ENCODE data around the gene FBXO21. TPM values are rescaled to one million over a fixed set of nuclear protein-coding genes. Genes with fewer than 3 reads are reported as not detected.
"Not testable (repeated sequence)": the region's sequence is repeated elsewhere in the genome, so short reads cannot be mapped to it uniquely, and the experiment has no call there.

Gene FBXO21
- total RNA-seq, 1 donor from 2014 or later: 62.7 TPM

DNA sequence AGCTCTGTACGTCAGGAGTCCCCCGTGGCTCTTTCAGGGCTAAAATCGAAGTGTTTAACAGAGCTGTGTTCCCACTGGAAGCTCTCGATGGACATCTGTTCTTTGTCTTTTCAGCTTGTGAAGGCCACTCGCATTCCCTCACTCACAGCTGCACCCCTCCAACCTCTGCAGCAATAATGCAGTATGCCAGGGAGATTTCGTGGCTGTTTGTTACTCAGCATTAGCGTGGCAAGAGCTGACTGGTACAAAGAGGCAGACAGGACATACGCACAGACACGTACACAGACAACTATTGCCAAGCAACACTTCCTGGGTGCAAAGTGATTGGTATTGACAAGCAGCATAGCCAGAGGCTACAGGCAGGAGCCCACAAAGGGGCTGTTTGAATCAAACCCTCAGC lies 11.8 kb upstream of the FBXO21 start:
- H3K4me1 Mint-ChIP-seq (ENCODE audit: low read depth): no peaks in the 10 kb centered on the region
- H3K4me3 Mint-ChIP-seq (ENCODE audit: low read depth): no peak overlapping the region
- TF ChIP-seq, protein P1, sequence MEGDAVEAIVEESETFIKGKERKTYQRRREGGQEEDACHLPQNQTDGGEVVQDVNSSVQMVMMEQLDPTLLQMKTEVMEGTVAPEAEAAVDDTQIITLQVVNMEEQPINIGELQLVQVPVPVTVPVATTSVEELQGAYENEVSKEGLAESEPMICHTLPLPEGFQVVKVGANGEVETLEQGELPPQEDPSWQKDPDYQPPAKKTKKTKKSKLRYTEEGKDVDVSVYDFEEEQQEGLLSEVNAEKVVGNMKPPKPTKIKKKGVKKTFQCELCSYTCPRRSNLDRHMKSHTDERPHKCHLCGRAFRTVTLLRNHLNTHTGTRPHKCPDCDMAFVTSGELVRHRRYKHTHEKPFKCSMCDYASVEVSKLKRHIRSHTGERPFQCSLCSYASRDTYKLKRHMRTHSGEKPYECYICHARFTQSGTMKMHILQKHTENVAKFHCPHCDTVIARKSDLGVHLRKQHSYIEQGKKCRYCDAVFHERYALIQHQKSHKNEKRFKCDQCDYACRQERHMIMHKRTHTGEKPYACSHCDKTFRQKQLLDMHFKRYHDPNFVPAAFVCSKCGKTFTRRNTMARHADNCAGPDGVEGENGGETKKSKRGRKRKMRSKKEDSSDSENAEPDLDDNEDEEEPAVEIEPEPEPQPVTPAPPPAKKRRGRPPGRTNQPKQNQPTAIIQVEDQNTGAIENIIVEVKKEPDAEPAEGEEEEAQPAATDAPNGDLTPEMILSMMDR (IDR thresholded peaks at IDR 0.05; ENCODE audit: unreplicated experiment): no peak
- H3K27ac Mint-ChIP-seq: no peak overlapping the region
- no peaks in the 10 kb centered on the region for H3K9me3 Mint-ChIP-seq (ENCODE audit: low read depth)
- DNase-seq (ENCODE audit: low spot score, unreplicated experiment): no peak
- no peaks in the 10 kb centered on the region for H3K36me3 Mint-ChIP-seq (ENCODE audit: insufficient read depth)
- H3K27me3 Mint-ChIP-seq: peaks cover 16% of the 10 kb centered on the region

DNA sequence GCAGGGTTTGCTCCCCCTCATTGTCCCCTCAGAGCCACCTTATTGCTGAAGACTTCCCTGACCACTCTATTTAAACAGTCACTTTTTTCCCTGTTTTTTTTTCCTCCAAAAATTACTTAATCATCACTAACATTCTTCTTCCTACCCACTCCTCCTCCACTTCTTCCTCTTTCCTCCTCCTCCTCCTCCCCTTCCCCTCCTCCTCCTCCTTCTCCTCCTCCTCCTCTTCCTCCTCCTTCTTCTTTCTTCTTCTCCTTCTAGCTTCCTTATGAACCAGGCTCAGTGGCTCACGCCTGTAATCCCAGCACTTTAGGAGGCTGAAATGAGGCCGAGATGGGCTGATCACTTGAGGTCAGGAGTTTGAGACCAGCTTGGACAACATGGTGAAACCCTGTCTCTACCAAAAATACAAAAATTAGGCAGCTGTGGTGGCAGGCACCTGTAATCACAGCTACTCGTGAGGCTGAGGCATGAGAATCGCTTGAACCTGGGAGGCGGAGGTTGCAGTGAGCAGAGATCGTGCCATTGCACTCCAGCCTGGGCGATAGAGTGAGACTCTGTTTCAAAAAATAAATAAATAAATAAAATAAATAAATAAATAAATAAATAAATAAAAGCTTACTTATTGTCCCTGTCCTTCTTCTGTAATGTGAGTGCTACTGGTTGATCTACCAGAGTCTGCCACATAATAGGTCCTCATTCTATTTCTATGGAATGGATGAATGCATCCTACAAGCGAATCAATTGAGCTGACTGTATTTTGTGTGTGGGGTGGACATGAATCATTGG lies 9.9 kb upstream of the FBXO21 start:
- not testable (repeated sequence) for H3K36me3 Mint-ChIP-seq (ENCODE audit: insufficient read depth); H3K9me3 Mint-ChIP-seq (ENCODE audit: low read depth); DNase-seq (ENCODE audit: low spot score, unreplicated experiment); H3K27ac Mint-ChIP-seq; H3K4me3 Mint-ChIP-seq (ENCODE audit: low read depth); H3K4me1 Mint-ChIP-seq (ENCODE audit: low read depth)
- H3K27me3 Mint-ChIP-seq: peaks cover 16% of the 10 kb centered on the region

GRCh38 chr12:117196334-117196733 lies 6.1 kb upstream of the FBXO21 start:
- not testable (repeated sequence) for DNase-seq (ENCODE audit: low spot score, unreplicated experiment); H3K4me1 Mint-ChIP-seq (ENCODE audit: low read depth); H3K27ac Mint-ChIP-seq; H3K36me3 Mint-ChIP-seq (ENCODE audit: insufficient read depth); H3K4me3 Mint-ChIP-seq (ENCODE audit: low read depth); H3K9me3 Mint-ChIP-seq (ENCODE audit: low read depth)
- peaks cover 15% of the 10 kb centered on the region for H3K27me3 Mint-ChIP-seq

DNA sequence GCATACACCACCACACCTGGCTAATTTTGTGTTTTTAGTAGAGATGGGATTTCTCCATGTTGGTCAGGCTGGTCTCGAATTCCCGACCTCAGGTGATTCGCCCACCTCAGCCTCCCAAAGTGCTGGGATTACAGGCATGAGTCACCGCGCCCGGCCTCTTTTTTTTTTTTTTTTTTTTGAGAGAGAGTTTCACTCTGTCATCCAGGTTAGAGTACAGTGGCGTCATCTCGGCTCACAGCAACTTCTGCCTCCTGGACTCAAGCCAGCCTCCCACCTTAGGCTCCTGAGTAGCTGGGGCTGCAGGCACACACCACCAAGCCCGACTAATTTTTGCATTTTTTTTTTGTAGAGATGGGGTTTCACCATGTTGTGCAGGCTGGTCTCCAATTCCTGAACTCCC lies 4.8 kb upstream of the FBXO21 start:
- H3K9me3 Mint-ChIP-seq (ENCODE audit: low read depth); H3K27ac Mint-ChIP-seq: not testable (repeated sequence)
- peaks cover 13% of the 10 kb centered on the region for H3K27me3 Mint-ChIP-seq

DNA sequence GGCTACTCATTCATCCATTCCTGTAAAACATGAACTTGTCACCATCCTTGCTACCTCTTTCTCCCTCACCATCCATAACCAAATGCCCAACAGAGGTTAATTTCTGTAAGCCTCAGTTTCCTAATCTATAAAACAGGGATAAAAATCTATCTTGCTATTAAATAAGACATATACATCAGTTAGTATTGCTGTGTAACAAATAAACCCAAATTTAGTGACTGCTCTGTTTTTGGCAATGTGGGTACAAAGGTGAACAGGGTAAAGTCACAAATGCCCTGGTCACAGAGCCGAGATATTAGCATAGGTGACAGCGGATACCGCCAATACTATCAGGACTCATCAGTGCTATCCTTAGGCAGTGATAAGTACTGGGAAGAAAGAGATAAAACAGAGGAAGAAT lies 3.6 kb upstream of the FBXO21 start:
- no peak for DNase-seq (ENCODE audit: low spot score, unreplicated experiment)
- H3K4me1 Mint-ChIP-seq (ENCODE audit: low read depth): peaks cover 8% of the 10 kb centered on the region
- no peak overlapping the region for H3K27ac Mint-ChIP-seq
- TF ChIP-seq, protein P1 (IDR thresholded peaks at IDR 0.05; ENCODE audit: unreplicated experiment): no peak
- H3K9me3 Mint-ChIP-seq (ENCODE audit: low read depth): peaks cover 4% of the 10 kb centered on the region
- H3K36me3 Mint-ChIP-seq (ENCODE audit: insufficient read depth): peaks cover under 1% of the 10 kb centered on the region
- peaks cover 13% of the 10 kb centered on the region for H3K27me3 Mint-ChIP-seq
- H3K4me3 Mint-ChIP-seq (ENCODE audit: low read depth): no peak overlapping the region

More for the DNA sequence above, 4.8 kb upstream of the FBXO21 start:
- not testable (repeated sequence) for DNase-seq (ENCODE audit: low spot score, unreplicated experiment); H3K36me3 Mint-ChIP-seq (ENCODE audit: insufficient read depth); H3K4me3 Mint-ChIP-seq (ENCODE audit: low read depth); H3K4me1 Mint-ChIP-seq (ENCODE audit: low read depth)

GRCh38 chr12:117192581-117192980 lies 2.3 kb upstream of the FBXO21 start:
- DNase-seq (ENCODE audit: low spot score, unreplicated experiment); H3K36me3 Mint-ChIP-seq (ENCODE audit: insufficient read depth); H3K9me3 Mint-ChIP-seq (ENCODE audit: low read depth); H3K27ac Mint-ChIP-seq; H3K4me3 Mint-ChIP-seq (ENCODE audit: low read depth): not testable (repeated sequence)
- peaks cover 15% of the 10 kb centered on the region for H3K4me1 Mint-ChIP-seq (ENCODE audit: low read depth)
- peaks cover 12% of the 10 kb centered on the region for H3K27me3 Mint-ChIP-seq

DNA sequence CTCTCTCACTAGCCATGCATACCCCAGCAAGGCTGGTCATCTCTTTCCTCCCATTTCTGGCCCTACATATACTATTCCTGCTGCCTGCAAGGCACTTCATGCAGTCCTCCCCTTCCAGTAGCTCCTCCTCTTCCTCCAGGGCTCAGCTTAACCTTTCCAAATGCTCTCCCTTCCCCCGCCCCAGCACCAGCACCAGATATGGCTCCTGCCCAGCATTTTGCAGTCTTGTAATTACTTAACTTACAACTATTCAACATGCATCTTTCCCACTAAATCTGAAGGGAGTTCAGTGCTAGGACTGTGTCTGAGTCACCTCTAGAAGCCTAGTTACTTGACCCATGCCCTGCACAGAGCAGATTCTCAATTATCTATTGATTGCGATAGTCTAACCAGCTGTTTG lies 1.8 kb upstream of the FBXO21 start:
- Mint-ChIP-seq H3K9me3 (ENCODE audit: low read depth) (peaks cover 4% of the 10 kb centered on the region), H3K36me3 (ENCODE audit: insufficient read depth) (peaks cover 6% of the 10 kb centered on the region), H3K27ac (no peak overlapping the region), H3K4me3 (ENCODE audit: low read depth) (peak overlapping the region; percentile 6), H3K27me3 (peaks cover 10% of the 10 kb centered on the region), H3K4me1 (ENCODE audit: low read depth) (peaks cover 18% of the 10 kb centered on the region)
- TF ChIP-seq, protein P1 (IDR thresholded peaks at IDR 0.05; ENCODE audit: unreplicated experiment): no peak
- no peak for DNase-seq (ENCODE audit: low spot score, unreplicated experiment)

Measured in progenitor cell of endocrine pancreas (in vitro differentiated cells).